ENCODE measurements around the gene NTN5. TPM values are rescaled to one million over a fixed set of nuclear protein-coding genes. Genes with fewer than 3 reads are reported as not detected.
"Not testable (repeated sequence)": the region's sequence is repeated elsewhere in the genome, so short reads cannot be mapped to it uniquely, and the experiment has no call there.

The NTN5 gene
- total RNA-seq, 1 donor from 2014 or later = 7.1 TPM

GRCh38 chr19:48681127-48681470 lies 8.3 kb upstream of the NTN5 start:
- H3K27me3 Mint-ChIP-seq (ENCODE audit: low read depth) = no peaks in the 10 kb centered on the region
- no peak overlapping the region for H3K4me3 Mint-ChIP-seq
- TF ChIP-seq, protein P1, sequence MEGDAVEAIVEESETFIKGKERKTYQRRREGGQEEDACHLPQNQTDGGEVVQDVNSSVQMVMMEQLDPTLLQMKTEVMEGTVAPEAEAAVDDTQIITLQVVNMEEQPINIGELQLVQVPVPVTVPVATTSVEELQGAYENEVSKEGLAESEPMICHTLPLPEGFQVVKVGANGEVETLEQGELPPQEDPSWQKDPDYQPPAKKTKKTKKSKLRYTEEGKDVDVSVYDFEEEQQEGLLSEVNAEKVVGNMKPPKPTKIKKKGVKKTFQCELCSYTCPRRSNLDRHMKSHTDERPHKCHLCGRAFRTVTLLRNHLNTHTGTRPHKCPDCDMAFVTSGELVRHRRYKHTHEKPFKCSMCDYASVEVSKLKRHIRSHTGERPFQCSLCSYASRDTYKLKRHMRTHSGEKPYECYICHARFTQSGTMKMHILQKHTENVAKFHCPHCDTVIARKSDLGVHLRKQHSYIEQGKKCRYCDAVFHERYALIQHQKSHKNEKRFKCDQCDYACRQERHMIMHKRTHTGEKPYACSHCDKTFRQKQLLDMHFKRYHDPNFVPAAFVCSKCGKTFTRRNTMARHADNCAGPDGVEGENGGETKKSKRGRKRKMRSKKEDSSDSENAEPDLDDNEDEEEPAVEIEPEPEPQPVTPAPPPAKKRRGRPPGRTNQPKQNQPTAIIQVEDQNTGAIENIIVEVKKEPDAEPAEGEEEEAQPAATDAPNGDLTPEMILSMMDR (IDR thresholded peaks at IDR 0.05; ENCODE audit: unreplicated experiment) = no peak
- H3K27ac Mint-ChIP-seq = no peak overlapping the region
- no peaks in the 10 kb centered on the region for H3K9me3 Mint-ChIP-seq
- no peaks in the 10 kb centered on the region for H3K36me3 Mint-ChIP-seq
- no peak for DNase-seq (ENCODE audit: low spot score in 2 of 2, unreplicated experiment in 2 of 2)
- peaks cover 5% of the 10 kb centered on the region for H3K4me1 Mint-ChIP-seq

GRCh38 chr19:48680436-48681126 lies 7.8 kb upstream of the NTN5 start:
- Mint-ChIP-seq H3K27ac (no peak overlapping the region), H3K4me1 (peaks cover 5% of the 10 kb centered on the region), H3K4me3 (no peak overlapping the region), H3K27me3 (ENCODE audit: low read depth) (no peaks in the 10 kb centered on the region), H3K9me3 (no peaks in the 10 kb centered on the region), H3K36me3 (no peaks in the 10 kb centered on the region)
- TF ChIP-seq, protein P1 (IDR thresholded peaks at IDR 0.05; ENCODE audit: unreplicated experiment) = no peak
- no peak for DNase-seq (ENCODE audit: low spot score in 2 of 2, unreplicated experiment in 2 of 2)

DNA sequence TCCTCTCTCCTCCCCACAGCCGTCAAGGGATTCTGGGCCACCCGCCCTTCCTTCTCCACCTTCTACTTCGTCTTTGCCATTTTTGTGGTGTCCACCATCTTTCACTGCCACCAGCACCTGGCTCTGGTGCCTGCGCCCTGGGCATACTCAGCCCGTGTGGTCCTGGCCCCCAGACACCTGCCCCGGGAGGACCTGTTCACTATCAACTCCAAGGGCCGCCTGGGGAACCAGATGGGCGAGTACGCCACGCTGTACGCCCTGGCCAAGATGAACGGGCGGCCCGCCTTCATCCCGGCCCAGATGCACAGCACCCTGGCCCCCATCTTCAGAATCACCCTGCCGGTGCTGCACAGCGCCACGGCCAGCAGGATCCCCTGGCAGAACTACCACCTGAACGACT lies 7.2 kb upstream of the NTN5 start:
- not testable (repeated sequence) for H3K4me3 Mint-ChIP-seq; H3K27me3 Mint-ChIP-seq (ENCODE audit: low read depth); H3K27ac Mint-ChIP-seq; H3K9me3 Mint-ChIP-seq; H3K36me3 Mint-ChIP-seq; DNase-seq (ENCODE audit: low spot score in 2 of 2, unreplicated experiment in 2 of 2)
- peaks cover 10% of the 10 kb centered on the region for H3K4me1 Mint-ChIP-seq

GRCh38 chr19:48678201-48678600 lies 5.4 kb upstream of the NTN5 start:
- Mint-ChIP-seq H3K4me1 (peaks cover 6% of the 10 kb centered on the region), H3K4me3 (no peak overlapping the region), H3K27ac (no peak overlapping the region), H3K27me3 (ENCODE audit: low read depth) (peaks cover 5% of the 10 kb centered on the region), H3K9me3 (no peaks in the 10 kb centered on the region), H3K36me3 (no peaks in the 10 kb centered on the region)
- TF ChIP-seq, protein P1 (IDR thresholded peaks at IDR 0.05; ENCODE audit: unreplicated experiment) = no peak
- DNase-seq (ENCODE audit: low spot score in 2 of 2, unreplicated experiment in 2 of 2) = no peak

DNA sequence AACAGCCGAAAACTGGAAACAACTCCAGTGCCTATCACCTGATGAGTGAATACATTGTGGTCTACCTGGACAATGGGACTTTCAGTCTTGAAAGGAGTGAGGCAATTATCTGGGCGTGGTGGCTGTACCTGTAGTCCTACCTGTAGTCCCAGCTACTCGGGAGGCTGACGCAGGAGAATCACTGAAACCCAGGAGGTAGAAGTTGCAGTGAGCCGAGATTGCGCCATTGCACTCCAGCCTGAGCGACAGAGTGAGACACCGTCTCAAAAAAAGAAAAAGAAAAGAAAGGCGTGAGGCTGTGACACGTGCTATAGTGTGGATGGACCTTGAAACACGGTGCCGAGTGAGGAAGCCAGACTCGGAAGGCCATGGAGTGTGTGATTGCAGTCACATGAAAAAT lies 4.1 kb upstream of the NTN5 start:
- H3K27me3 Mint-ChIP-seq (ENCODE audit: low read depth) = peaks cover 5% of the 10 kb centered on the region
- H3K36me3 Mint-ChIP-seq = no peaks in the 10 kb centered on the region
- H3K4me3 Mint-ChIP-seq = no peak overlapping the region
- DNase-seq (ENCODE audit: low spot score in 2 of 2, unreplicated experiment in 2 of 2) = no peak
- TF ChIP-seq, protein P1 (IDR thresholded peaks at IDR 0.05; ENCODE audit: unreplicated experiment) = no peak
- H3K4me1 Mint-ChIP-seq = peaks cover 6% of the 10 kb centered on the region
- no peak overlapping the region for H3K27ac Mint-ChIP-seq
- H3K9me3 Mint-ChIP-seq = no peaks in the 10 kb centered on the region

- peaks cover 6% of the 10 kb centered on the region for H3K4me1 Mint-ChIP-seq
- no peaks in the 10 kb centered on the region for H3K9me3 Mint-ChIP-seq
- H3K27me3 Mint-ChIP-seq (ENCODE audit: low read depth) = peaks cover 5% of the 10 kb centered on the region
- no peak for DNase-seq (ENCODE audit: low spot score in 2 of 2, unreplicated experiment in 2 of 2)
- H3K36me3 Mint-ChIP-seq = no peaks in the 10 kb centered on the region
- H3K27ac Mint-ChIP-seq = no peak overlapping the region
- H3K4me3 Mint-ChIP-seq = no peak overlapping the region
- TF ChIP-seq, protein P1 (IDR thresholded peaks at IDR 0.05; ENCODE audit: unreplicated experiment) = no peak
Measured at GRCh38 chr19:48676487-48676886, 3.7 kb upstream of the NTN5 start.
